GM23338 (cell line): ENCODE data around the gene HCST. TPM values are rescaled to one million over a fixed set of nuclear protein-coding genes. Genes with fewer than 3 reads are reported as not detected.
A peak's percentile ranks its signal among the peaks of the same experiment; 100 is the strongest.

Experiments
- ATAC-seq: fragments of 200-7000 bp; cut with Tn5 transposase; 3 replicates; pipeline ENCODE4 v1.9.1; 2020
- DNase-seq: peaks from one replicate; pipeline ENCODE4 v3.0.0-alpha.2; 2015; ENCODE audit warnings: low spot score
- H2AFZ ChIP-seq: fragments of 200-600 bp; sonication (generic); 2 replicates; pipeline ENCODE4 v1.8.0; 2016; ENCODE audit warnings: antibody characterized with exemption, mild to moderate bottlenecking, moderate library complexity
- H3F3A ChIP-seq: fragments of 200-600 bp; sonication (generic); replicated peaks from 2 replicates; pipeline ENCODE4 v1.8.0; 2017; ENCODE audit warnings: antibody characterized with exemption, mixed run types, low read depth
- H3K27ac ChIP-seq: fragments of 200-600 bp; sonication (generic); 2 replicates; pipeline ENCODE4 v1.6.1; 2016; ENCODE audit warnings: low read depth
- H3K27me3 ChIP-seq: fragments of 200-600 bp; sonication (generic); 2 replicates; pipeline ENCODE4 v1.8.0; 2016; ENCODE audit warnings: mild to moderate bottlenecking, mixed run types, moderate library complexity; ENCODE audit not compliant: insufficient read depth
- H3K36me3 ChIP-seq: fragments of 200-600 bp; sonication (generic); 2 replicates; pipeline ENCODE4 v1.8.0; 2016; ENCODE audit warnings: mild to moderate bottlenecking; ENCODE audit not compliant: insufficient read depth
- H3K4me1 ChIP-seq: fragments of 200-600 bp; sonication (generic); 2 replicates; pipeline ENCODE4 v1.8.0; 2016; ENCODE audit warnings: mild to moderate bottlenecking, moderate library complexity; ENCODE audit not compliant: insufficient read depth
- H3K4me2 ChIP-seq: fragments of 200-600 bp; sonication (generic); 2 replicates; pipeline ENCODE4 v1.7.1; 2017; ENCODE audit warnings: mixed run types
- H3K4me3 ChIP-seq: fragments of 200-600 bp; sonication (generic); 2 replicates; pipeline ENCODE4 v1.6.1; 2016; ENCODE audit warnings: mixed run types
- H3K79me2 ChIP-seq: fragments of 200-600 bp; sonication (generic); replicated peaks from 2 replicates; pipeline ENCODE4 v1.8.0; 2017; ENCODE audit warnings: mild to moderate bottlenecking; ENCODE audit not compliant: insufficient read depth
- H3K9me2 ChIP-seq: fragments of 200-600 bp; sonication (generic); 2 replicates; pipeline ENCODE4 v1.8.0; 2017; ENCODE audit not compliant: insufficient read depth
- H4K20me1 ChIP-seq: fragments of 200-600 bp; sonication (generic); replicated peaks from 2 replicates; pipeline ENCODE4 v1.8.0; 2017; ENCODE audit warnings: mild to moderate bottlenecking; ENCODE audit not compliant: insufficient read depth
- H3K27ac Mint-ChIP-seq: 2 replicates; pipeline ENCODE4 v1.8.0; 2020; ENCODE audit warnings: inconsistent platforms, mild to moderate bottlenecking, moderate library complexity, mixed read lengths
- H3K27me3 Mint-ChIP-seq: 3 replicates; pipeline ENCODE4 v1.8.0; 2022; ENCODE audit warnings: low read depth, mild to moderate bottlenecking, moderate library complexity, mixed read lengths, inconsistent platforms; ENCODE audit not compliant: insufficient read depth, poor library complexity
- H3K36me3 Mint-ChIP-seq: 3 replicates; pipeline ENCODE4 v1.8.0; 2021; ENCODE audit warnings: low read depth, mild to moderate bottlenecking, inconsistent platforms, moderate library complexity, mixed read lengths
- H3K4me1 Mint-ChIP-seq: 3 replicates; pipeline ENCODE4 v1.8.0; 2020; ENCODE audit warnings: mild to moderate bottlenecking, inconsistent platforms, mixed read lengths
- H3K4me3 Mint-ChIP-seq: 3 replicates; pipeline ENCODE4 v1.8.0; 2021; ENCODE audit warnings: moderate library complexity, mild to moderate bottlenecking, inconsistent platforms, mixed read lengths
- H3K9me3 Mint-ChIP-seq: 3 replicates; pipeline ENCODE4 v1.8.0; 2020; ENCODE audit warnings: moderate library complexity, mild to moderate bottlenecking, inconsistent platforms, mixed read lengths
- CREB1 ChIP-seq: fragments of 250-450 bp; sonication (Bioruptor Pico); IDR thresholded peaks from 2 replicates; pipeline ENCODE4 v1.5.0; 2020; ENCODE audit warnings: low read depth, mild to moderate bottlenecking, moderate library complexity
- CTCF ChIP-seq, 2 experiments: fragments of 200-600 bp in 1 of 2; sonication (generic) in 1 of 2; conservative IDR thresholded peaks; 2 replicates each; pipeline versions ENCODE4 v1.5.1 to v1.6.1; 2016 to 2017; ENCODE audit warnings: antibody characterized with exemption in 2 of 2, low read depth in 2 of 2, mild to moderate bottlenecking in 2 of 2, moderate library complexity in 1 of 2
- EZH2 ChIP-seq: fragments of 200-600 bp; sonication (generic); IDR thresholded peaks from one replicate; pipeline ENCODE4 v1.8.0; 2017; ENCODE audit warnings: antibody characterized with exemption, mild to moderate bottlenecking, low read depth; ENCODE audit not compliant: unreplicated experiment
- NANOG ChIP-seq: IDR thresholded peaks from 2 replicates; pipeline ENCODE4 v1.6.1; 2016; ENCODE audit warnings: antibody characterized with exemption, borderline replicate concordance
- POLR2AphosphoS5 ChIP-seq: IDR thresholded peaks from 2 replicates; pipeline ENCODE4 v1.6.1; 2016; ENCODE audit warnings: antibody characterized with exemption, low read depth
- ZNF114 ChIP-seq: fragments of 250-450 bp; sonication (Bioruptor Pico); IDR thresholded peaks from 2 replicates; pipeline ENCODE4 v1.5.0; 2020; ENCODE audit warnings: mild to moderate bottlenecking, moderate library complexity
- ZNF331 ChIP-seq: fragments of 250-450 bp; sonication (Bioruptor Pico); IDR thresholded peaks from 2 replicates; pipeline ENCODE4 v1.5.0; 2020; ENCODE audit warnings: low read depth, mild to moderate bottlenecking, moderate library complexity
- ZNF462 ChIP-seq: fragments of 250-450 bp; sonication (Bioruptor Pico); IDR thresholded peaks from 2 replicates; pipeline ENCODE4 v1.5.0; 2020; ENCODE audit warnings: mild to moderate bottlenecking, moderate library complexity
- polyA plus RNA-seq: library from polyadenylated mRNA; unstranded; fragments of >200 nt; fragmentation: Nextera tagmentation; extraction: Ambion mirVana; gene quantifications from 2 replicates; pipeline ENCODE4 v1.2.1, GENCODE V29; 2016
- total RNA-seq: library from RNA; depleted of rRNA; stranded (reverse); fragments of >200 nt; shearing (Covaris generic); gene quantifications from 2 replicates; pipeline ENCODE4 v1.2.3, GENCODE V29; 2014

HCST gene
- total and polyA plus RNA-seq, 2 experiments from 2014 or later = 2.1 TPM; not detected in 1

- H3K36me3 Mint-ChIP-seq = no peaks in the 10 kb centered on the region
- H3K4me2 ChIP-seq = no peak overlapping the region
- peak overlapping the region; percentile 36; the same call in 2 of the 3 replicates for H3K4me3 Mint-ChIP-seq
- H3K27ac Mint-ChIP-seq = no peak overlapping the region
- H4K20me1 ChIP-seq = no peaks in the 10 kb centered on the region
- peaks cover 45% of the 10 kb centered on the region for H3K4me1 Mint-ChIP-seq
- H3K27ac ChIP-seq = 0 out of 2 replicates have a peak overlapping the region, but pooled peaks have one; percentile 39
- DNase-seq (no peak), ATAC-seq (no peak)
- H3K27me3 ChIP-seq = no peaks in the 10 kb centered on the region
- H2AFZ ChIP-seq = no peak overlapping the region
- no peaks in the 10 kb centered on the region for H3K36me3 ChIP-seq
- no peak for TF ChIP-seq ZNF114 (CRISPR knock-in tag)
- TF ChIP-seq NANOG = no peak
- no peak for TF ChIP-seq ZNF462 (CRISPR knock-in tag)
- H3F3A ChIP-seq = peaks cover 16% of the 10 kb centered on the region; the same call in 1 of the 2 replicates
- H3K9me3 Mint-ChIP-seq = no peaks in the 10 kb centered on the region; the same call in 2 of the 3 replicates
- no peaks in the 10 kb centered on the region for H3K79me2 ChIP-seq
- no peak overlapping the region for H3K4me3 ChIP-seq
- H3K4me1 ChIP-seq = peaks cover 35% of the 10 kb centered on the region
- H3K27me3 Mint-ChIP-seq = peaks cover 22% of the 10 kb centered on the region
- H3K9me2 ChIP-seq = no peaks in the 10 kb centered on the region
These were observed 2.2 kb downstream of the HCST start for GRCh38 chr19:35904311-35905068.

GRCh38 chr19:35905178-35905727 lies 2.9 kb downstream of the HCST start:
- ATAC-seq (no peak), DNase-seq (no peak)
- H3K9me3 Mint-ChIP-seq = no peaks in the 10 kb centered on the region; the same call in 2 of the 3 replicates
- peaks cover 20% of the 10 kb centered on the region for H3K27me3 Mint-ChIP-seq
- no peaks in the 10 kb centered on the region for H3K27me3 ChIP-seq
- peaks cover 16% of the 10 kb centered on the region; the same call in 1 of the 2 replicates for H3F3A ChIP-seq
- peaks cover 47% of the 10 kb centered on the region for H3K4me1 Mint-ChIP-seq
- H2AFZ ChIP-seq = no peak overlapping the region
- H3K27ac ChIP-seq = 0 out of 2 replicates have a peak overlapping the region, but pooled peaks have one; percentile 39
- H3K79me2 ChIP-seq = no peaks in the 10 kb centered on the region
- no peak overlapping the region for H3K4me2 ChIP-seq
- H3K4me3 ChIP-seq = no peak overlapping the region
- H3K9me2 ChIP-seq = no peaks in the 10 kb centered on the region
- H3K4me1 ChIP-seq = peaks cover 37% of the 10 kb centered on the region
- H4K20me1 ChIP-seq = no peaks in the 10 kb centered on the region
- no peak overlapping the region for H3K27ac Mint-ChIP-seq
- no peaks in the 10 kb centered on the region for H3K36me3 Mint-ChIP-seq
- no peaks in the 10 kb centered on the region for H3K36me3 ChIP-seq
- H3K4me3 Mint-ChIP-seq = no peak overlapping the region
- TF ChIP-seq CTCF (conservative IDR thresholded peaks at IDR 0.05; ENCODE audit: low read depth in 2 of 2) (no peak), ZNF114 (CRISPR knock-in tag) (no peak), POLR2AphosphoS5 (no peak), CREB1 (no peak), ZNF331 (CRISPR knock-in tag) (no peak), EZH2 (no peak)
